Endodermal cell (in vitro differentiated cells): ENCODE results near the gene RBM44. TPM values are rescaled to one million over a fixed set of nuclear protein-coding genes. Genes with fewer than 3 reads are reported as not detected.
"Not testable (repeated sequence)": the region's sequence is repeated elsewhere in the genome, so short reads cannot be mapped to it uniquely, and the experiment has no call there.

ENCODE experiments used
- DNase-seq: peaks from one replicate; pipeline ENCODE4 v3.0.0-alpha.2; 2017
- H3K27ac ChIP-seq: 2 replicates; pipeline ENCODE4 v1.5.1; 2013; ENCODE audit warnings: mild to moderate bottlenecking, low read depth, low read length, moderate library complexity
- H3K27me3 ChIP-seq: 2 replicates; pipeline ENCODE4 v1.6.1; 2013; ENCODE audit warnings: mild to moderate bottlenecking, low read length, moderate library complexity; ENCODE audit not compliant: insufficient read depth, control insufficient read depth, poor library complexity, severe bottlenecking
- H3K36me3 ChIP-seq: 2 replicates; pipeline ENCODE4 v1.7.0; 2013; ENCODE audit warnings: mild to moderate bottlenecking, low read length, moderate library complexity; ENCODE audit not compliant: control insufficient read depth, insufficient read depth
- H3K4me1 ChIP-seq: one replicate; pipeline ENCODE4 v1.7.0; 2013; ENCODE audit warnings: low read length; ENCODE audit not compliant: control insufficient read depth, insufficient read depth
- H3K4me3 ChIP-seq: 2 replicates; pipeline ENCODE4 v1.5.1; 2013; ENCODE audit warnings: mild to moderate bottlenecking, low read length, moderate library complexity
- H3K9ac ChIP-seq: 2 replicates; pipeline ENCODE4 v1.6.1; 2013; ENCODE audit warnings: mild to moderate bottlenecking, low read length, moderate library complexity; ENCODE audit not compliant: poor library complexity, severe bottlenecking; ENCODE audit errors: extremely low read depth
- H3K9me3 ChIP-seq: 2 replicates; pipeline ENCODE4 v1.6.1; 2013; ENCODE audit warnings: mild to moderate bottlenecking, low read length, moderate library complexity; ENCODE audit not compliant: control insufficient read depth
- H3K27ac Mint-ChIP-seq: 2 replicates; pipeline ENCODE4 v1.8.0; 2020; ENCODE audit warnings: mixed read lengths
- H3K27me3 Mint-ChIP-seq: 2 replicates; pipeline ENCODE4 v1.8.0; 2021; ENCODE audit warnings: mild to moderate bottlenecking, mixed read lengths; ENCODE audit not compliant: insufficient read depth
- H3K36me3 Mint-ChIP-seq: 2 replicates; pipeline ENCODE4 v1.8.0; 2020; ENCODE audit warnings: low read depth, mixed read lengths
- H3K4me1 Mint-ChIP-seq: 2 replicates; pipeline ENCODE4 v1.8.0; 2020; ENCODE audit warnings: mixed read lengths
- H3K4me3 Mint-ChIP-seq: 2 replicates; pipeline ENCODE4 v1.8.0; 2020; ENCODE audit warnings: mild to moderate bottlenecking, moderate library complexity, mixed read lengths
- H3K9me3 Mint-ChIP-seq: 2 replicates; pipeline ENCODE4 v1.8.0; 2020; ENCODE audit warnings: mild to moderate bottlenecking, mixed read lengths
- CTCF ChIP-seq: fragments of 200-600 bp; sonication (generic); conservative IDR thresholded peaks from 2 replicates; pipeline ENCODE4 v1.5.0; 2021; ENCODE audit warnings: antibody characterized with exemption, mild to moderate bottlenecking
- WGBS, 2 experiments: methylation state at CpG; one replicate each; pipeline versions ENCODE4 v1.1.5 to v1.1.7; 2013; ENCODE audit warnings: missing lambda C conversion rate in 2 of 2, mixed read lengths in 1 of 2; ENCODE audit not compliant: insufficient coverage in 1 of 2, insufficient read length in 1 of 2; 5-methylcytosine and 5-hydroxymethylcytosine counted together
- total RNA-seq, 2 donors: library from RNA; stranded (reverse); fragmentation: NEBNext Ultra II Directional in 1 of 2; extraction: Animal tissue kit (Norgen Biotek cat#: 25700) in 1 of 2; gene quantifications; 2 replicates in 1 of 2; 3 replicates in 1 of 2; pipeline ENCODE4 v1.2.1, GENCODE V29; 2021

The RBM44 gene
- total RNA-seq, 2 donors from 2014 or later = 0.42 to 1.2 TPM

- Histone ChIP-seq H3K4me1 (peaks cover 18% of the 10 kb centered on the region), H3K9ac (no peak overlapping the region), H3K4me3 (no peak overlapping the region), H3K27me3 (no peaks in the 10 kb centered on the region), H3K27ac (no peak overlapping the region), H3K9me3 (peaks cover 15% of the 10 kb centered on the region), H3K36me3 (peaks cover 84% of the 10 kb centered on the region)
- Mint-ChIP-seq H3K9me3 (peaks cover 5% of the 10 kb centered on the region), H3K4me3 (no peak overlapping the region), H3K4me1 (peaks cover 32% of the 10 kb centered on the region), H3K27ac (no peak overlapping the region), H3K36me3 (peaks cover 70% of the 10 kb centered on the region), H3K27me3 (no peaks in the 10 kb centered on the region)
- TF ChIP-seq CTCF = no peak
- 85 to 99% methylated on average over 2 of the region's 2 CpGs for WGBS, 2 experiments
- DNase-seq = no peak
Measured at GRCh38 chr2:237749961-237750360, 48.6 kb upstream of the RBM44 start.

GRCh38 chr2:237750441-237750840 lies 48.1 kb upstream of the RBM44 start:
- peaks cover 32% of the 10 kb centered on the region for H3K4me1 Mint-ChIP-seq
- H3K9me3 Mint-ChIP-seq, H3K4me3 ChIP-seq, DNase-seq, H3K27ac Mint-ChIP-seq, H3K4me3 Mint-ChIP-seq, H3K27ac ChIP-seq, H3K27me3 Mint-ChIP-seq, H3K27me3 ChIP-seq, H3K9ac ChIP-seq: not testable (repeated sequence)
- peaks cover 89% of the 10 kb centered on the region for H3K36me3 ChIP-seq
- peaks cover 20% of the 10 kb centered on the region for H3K4me1 ChIP-seq
- H3K9me3 ChIP-seq = peaks cover 15% of the 10 kb centered on the region
- WGBS, 2 experiments = 92 to 97% methylated on average over 5 to 15 of the region's 15 CpGs
- H3K36me3 Mint-ChIP-seq = peaks cover 74% of the 10 kb centered on the region

- Mint-ChIP-seq H3K36me3 (peaks cover 87% of the 10 kb centered on the region), H3K27ac (no peak overlapping the region)
- WGBS, 2 experiments = 96 to 98% methylated on average over 5 of the region's 5 CpGs
Measured at GRCh38 chr2:237752761-237753165, 45.8 kb upstream of the RBM44 start.

More at GRCh38 chr2:237752761-237753165, 45.8 kb upstream of the RBM44 start:
- H3K4me3 Mint-ChIP-seq = no peak overlapping the region
- H3K9me3 ChIP-seq = peaks cover 12% of the 10 kb centered on the region
- H3K4me1 ChIP-seq = peaks cover 12% of the 10 kb centered on the region
- peaks cover 93% of the 10 kb centered on the region for H3K36me3 ChIP-seq
- no peaks in the 10 kb centered on the region for H3K27me3 Mint-ChIP-seq
- H3K27me3 ChIP-seq = no peaks in the 10 kb centered on the region
- TF ChIP-seq CTCF = no peak
- H3K4me3 ChIP-seq = no peak overlapping the region
- H3K9me3 Mint-ChIP-seq = peaks cover 5% of the 10 kb centered on the region
- H3K27ac ChIP-seq = no peak overlapping the region
- no peak overlapping the region for H3K9ac ChIP-seq
- DNase-seq = no peak
- H3K4me1 Mint-ChIP-seq = peaks cover 19% of the 10 kb centered on the region
